ENCODE results near the gene ZNF367.
"Not testable (repeated sequence)": the region's sequence is repeated elsewhere in the genome, so short reads cannot be mapped to it uniquely, and the experiment has no call there.

The ZNF367 gene

DNA sequence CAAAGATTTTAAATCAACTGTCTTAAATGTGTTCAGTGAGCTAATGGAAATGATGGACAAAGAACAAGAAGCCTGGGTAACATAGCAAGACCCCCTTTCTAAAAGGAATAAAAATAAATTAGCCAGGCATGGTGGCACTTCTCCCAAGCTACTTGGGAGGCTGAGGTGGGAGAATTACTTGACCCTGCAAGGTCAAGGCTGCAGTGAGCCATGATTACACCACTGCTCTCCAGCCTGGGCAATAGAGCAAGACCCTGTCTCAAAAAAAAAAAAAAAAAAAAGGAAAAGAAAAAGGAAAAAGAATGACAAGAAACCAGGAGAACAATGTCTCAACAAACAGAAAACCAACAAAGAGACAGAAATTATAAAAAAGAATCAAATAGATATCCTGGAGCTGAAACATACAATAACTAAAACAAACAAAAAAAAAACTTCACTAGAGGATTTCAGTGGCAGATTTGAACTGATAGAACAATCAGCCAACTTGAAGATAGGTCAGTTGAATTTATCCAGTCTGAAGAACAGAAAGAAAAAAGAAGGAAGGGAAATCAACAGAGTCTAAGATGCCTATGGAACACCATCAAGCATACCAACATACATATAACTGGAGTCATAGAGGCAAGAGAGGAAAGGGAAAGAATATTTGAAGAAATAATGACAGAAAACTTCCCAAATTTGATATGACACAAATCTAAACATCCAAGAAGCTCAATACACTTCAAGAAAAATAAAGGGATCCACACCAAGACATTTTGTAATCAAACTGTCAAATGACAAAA is 17.8 kb downstream of the ZNF367 start:
- DNase-seq (ENCODE audit: low read depth in 2 of 2) = no peak

DNA sequence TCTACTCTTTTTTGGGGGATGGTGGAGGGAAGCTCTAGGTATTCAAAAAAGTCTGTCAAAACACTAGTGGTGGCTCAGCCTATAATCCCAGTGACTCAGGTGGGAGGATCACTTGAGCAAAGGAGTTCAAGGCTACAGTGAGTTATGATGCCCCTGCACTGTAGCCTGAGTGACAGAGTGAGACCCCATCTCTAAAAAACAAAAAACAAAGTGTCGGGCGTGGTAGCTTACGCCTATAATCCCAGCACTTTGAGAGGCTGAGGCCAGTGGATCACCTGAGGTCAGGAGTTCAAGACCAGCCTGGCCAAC is 18.9 kb downstream of the ZNF367 start:
- DNase-seq (ENCODE audit: low read depth in 2 of 2) = no peak

DNA sequence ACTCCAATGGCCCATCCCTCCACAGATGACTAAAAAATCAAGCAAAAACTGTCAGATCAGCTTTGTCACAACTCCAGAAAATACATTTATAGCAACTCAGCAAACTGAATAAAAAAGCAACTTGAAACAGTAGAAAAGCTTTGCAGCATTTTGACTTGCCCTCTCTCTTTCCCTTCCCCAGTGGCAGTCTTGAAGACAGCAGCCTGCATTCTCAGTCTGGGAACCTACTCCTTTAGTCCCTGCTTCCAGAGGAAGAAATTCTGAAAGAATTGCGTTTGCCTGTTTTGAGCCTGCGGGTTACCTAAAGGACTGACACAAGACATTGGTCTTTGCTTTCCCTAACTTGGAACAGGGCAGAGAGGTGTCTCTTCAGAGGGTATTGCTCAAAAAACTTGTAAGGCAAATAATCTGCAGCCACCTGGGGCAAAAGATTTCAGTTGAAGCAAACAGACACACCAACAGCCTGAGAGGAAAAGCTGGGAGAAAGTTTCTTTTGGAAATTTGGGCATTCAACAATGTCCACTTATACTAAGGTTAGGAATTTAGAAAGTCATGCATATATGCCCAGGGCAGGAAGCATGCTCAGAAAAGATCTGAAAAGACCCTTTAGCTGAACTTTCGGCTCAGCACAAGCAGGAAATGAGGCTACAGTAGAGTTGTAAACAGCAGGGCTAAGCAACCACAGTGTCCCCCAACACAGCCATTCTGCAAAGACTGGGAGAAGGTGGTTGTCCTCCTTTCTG is 19.4 kb downstream of the ZNF367 start:
- no peak for DNase-seq (ENCODE audit: low read depth in 2 of 2)

DNA sequence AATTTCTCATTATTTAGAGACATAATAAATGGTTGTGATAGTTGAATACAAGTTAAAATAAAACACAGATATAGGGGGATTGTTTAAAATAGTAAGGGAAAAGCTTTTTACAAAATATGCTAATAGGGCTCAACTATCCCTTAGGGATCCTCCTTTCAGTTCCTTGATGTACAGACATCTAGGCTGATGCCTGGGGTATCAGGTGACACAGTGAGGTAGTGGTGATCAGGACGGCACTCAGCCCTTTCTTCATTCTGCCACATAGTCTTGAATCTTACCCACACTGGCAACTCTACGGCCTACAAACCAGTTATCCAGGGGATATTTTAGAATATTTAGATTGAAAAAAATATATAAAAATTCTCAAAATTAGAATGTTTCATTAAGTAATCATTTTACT is 22.2 kb downstream of the ZNF367 start:
- no peak for DNase-seq (ENCODE audit: low read depth in 2 of 2)

DNA sequence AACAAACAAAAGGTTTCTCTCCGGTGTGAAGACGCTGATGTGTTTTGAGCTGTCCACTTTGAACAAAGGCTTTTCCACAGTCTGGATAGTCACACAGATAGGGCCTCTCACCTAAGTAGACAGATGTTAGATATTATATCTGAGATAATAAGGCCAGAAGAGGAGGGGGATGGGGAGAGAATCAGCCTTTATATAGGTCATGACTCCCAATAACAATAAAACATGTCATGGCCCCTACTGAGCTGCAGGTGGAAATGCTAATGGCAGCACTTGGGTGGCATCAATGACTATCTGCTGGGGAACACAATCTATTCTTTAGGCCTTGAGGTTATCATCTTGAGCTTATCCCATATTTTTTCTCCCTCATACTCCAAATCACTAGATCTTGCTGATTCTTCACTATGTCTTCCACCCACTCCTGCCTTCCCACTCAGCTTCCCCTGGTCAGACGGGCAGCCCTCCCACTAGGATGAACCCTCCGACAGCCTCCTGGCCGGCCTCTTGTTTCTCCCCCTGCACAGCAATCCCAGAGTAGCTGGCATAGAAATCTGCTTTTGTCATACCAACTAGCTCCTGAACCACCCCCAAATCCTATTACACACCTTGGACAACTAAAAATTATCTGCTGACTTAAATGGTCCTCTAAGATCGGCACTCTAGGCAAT is 23.2 kb downstream of the ZNF367 start:
- DNase-seq (ENCODE audit: low read depth in 2 of 2) = no peak

GRCh38 chr9:96392263-96392662 is 25.9 kb downstream of the ZNF367 start:
- DNase-seq (ENCODE audit: low read depth in 2 of 2) = no peak

GRCh38 chr9:96391021-96391765 is 27.0 kb downstream of the ZNF367 start:
- DNase-seq (ENCODE audit: low read depth in 2 of 2) = no peak

DNA sequence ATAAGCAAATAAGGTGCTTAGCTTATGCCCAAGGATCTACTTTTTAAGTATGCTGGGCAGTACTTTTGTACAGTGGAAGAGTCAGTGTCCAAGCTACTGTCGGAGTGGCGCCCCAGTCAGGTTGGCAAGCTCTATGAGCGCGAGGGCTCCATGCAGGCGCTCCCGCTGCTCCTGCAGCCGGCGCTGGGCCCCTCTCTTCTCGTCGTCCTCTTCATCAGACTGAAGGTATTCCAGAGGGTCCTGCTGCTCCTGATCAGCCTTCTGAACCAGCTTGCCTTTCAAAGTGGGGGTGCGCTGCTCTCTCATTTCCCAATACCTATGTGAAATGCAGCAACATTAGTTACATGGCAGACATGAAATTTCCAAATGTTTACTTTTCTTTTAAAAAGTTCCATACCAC is 30.0 kb downstream of the ZNF367 start:
- no peak for DNase-seq (ENCODE audit: low read depth in 2 of 2)

GRCh38 chr9:96386157-96386556 is 32.0 kb downstream of the ZNF367 start:
- DNase-seq (ENCODE audit: low read depth in 2 of 2) = no peak

DNA sequence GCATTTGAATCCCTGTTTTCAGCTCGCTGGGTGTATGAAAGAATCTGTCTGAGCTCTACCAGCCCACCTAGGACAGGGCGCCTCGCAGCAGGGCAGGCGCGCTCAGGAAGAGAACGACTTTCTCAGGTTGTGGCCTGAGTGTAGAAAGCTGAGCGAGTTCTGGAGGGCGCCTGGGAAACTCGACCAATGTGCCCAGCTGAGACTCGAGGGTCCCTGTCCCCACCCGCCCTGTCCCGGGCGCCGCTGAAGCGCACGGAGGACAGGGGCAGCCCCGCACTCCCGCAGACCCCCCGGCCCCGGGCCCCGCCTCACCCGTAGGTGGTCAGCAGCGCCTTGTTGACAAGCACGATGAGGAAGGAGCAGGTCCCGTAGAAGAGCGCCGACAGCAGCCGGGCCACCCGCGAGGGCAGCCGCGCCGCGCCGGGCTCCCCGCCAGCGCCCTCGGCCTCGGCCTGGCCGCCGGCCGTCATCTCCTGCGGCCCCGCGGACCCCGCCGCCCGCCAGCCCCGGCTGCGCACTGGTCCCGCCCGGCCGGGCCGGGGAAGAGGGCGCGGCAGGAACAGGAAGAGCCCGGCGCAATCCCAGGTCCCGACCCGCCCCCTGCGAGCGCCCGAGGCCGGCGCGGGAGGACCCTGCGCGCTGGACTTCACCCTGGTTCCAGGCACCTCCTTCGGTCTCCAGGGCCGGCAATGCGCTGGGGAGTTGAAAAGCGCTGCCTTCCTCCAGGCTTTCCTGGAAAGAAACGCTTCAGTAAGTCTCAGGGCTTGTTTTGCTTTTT is 34.8 kb downstream of the ZNF367 start, which contains the start of gene SLC35D2:
SLC35D2 (minus strand) TSS at position 547 of the 778 bp plus-strand sequence; CDS start at position 470, 77 bp downstream.
- DNase-seq (ENCODE audit: low read depth in 2 of 2) = no peak

GRCh38 chr9:96382839-96383164 is 35.4 kb downstream of the ZNF367 start:
- DNase-seq (ENCODE audit: low read depth in 2 of 2) = no peak

- DNase-seq (ENCODE audit: low read depth in 2 of 2) = no peak
Observed at GRCh38 chr9:96382175-96382574, 36.0 kb downstream of the ZNF367 start.

GRCh38 chr9:96381696-96382095 is 36.5 kb downstream of the ZNF367 start:
- no peak for DNase-seq (ENCODE audit: low read depth in 2 of 2)

GRCh38 chr9:96381125-96381524 is 37.0 kb downstream of the ZNF367 start:
- DNase-seq (ENCODE audit: low read depth in 2 of 2) = no peak

DNA sequence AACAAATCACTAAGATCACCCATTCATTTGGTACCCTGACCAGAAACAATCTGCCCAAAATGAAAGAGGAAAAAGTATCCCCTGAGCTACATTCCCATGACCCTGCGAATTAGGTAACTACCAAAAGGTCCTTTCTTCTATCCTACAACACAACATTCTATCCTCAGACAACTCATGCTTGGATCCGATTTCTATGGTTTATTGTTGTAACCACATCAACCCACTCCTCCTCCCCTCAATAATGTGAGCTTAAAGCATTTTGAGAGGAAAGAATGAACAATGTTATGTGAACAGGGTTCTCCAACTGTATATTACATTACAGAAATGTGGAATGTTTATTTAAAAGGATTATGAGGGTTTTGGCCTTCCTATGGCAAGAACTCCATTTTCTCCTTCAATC is 38.7 kb downstream of the ZNF367 start:
- DNase-seq (ENCODE audit: low read depth in 2 of 2) = no peak

DNA sequence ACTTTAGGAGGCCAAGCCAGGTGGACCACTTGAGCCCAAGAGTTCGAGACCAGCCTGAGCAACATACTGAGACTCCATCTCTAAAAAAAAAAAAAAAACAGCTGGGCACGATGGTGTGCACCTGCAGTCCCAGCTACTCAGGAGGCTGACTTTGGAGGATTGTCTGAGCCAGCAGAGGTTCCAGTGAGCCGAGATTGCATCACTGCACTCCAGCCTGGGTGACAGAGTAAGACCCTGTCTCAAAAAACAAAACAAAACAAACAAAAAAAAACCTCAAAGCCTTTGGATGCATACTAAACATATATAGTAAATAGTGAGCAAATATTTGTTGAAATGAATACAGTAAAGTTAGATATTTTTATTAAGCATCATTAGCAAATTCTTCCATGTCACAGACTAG is 40.0 kb downstream of the ZNF367 start:
- no peak for DNase-seq (ENCODE audit: low read depth in 2 of 2)

DNA sequence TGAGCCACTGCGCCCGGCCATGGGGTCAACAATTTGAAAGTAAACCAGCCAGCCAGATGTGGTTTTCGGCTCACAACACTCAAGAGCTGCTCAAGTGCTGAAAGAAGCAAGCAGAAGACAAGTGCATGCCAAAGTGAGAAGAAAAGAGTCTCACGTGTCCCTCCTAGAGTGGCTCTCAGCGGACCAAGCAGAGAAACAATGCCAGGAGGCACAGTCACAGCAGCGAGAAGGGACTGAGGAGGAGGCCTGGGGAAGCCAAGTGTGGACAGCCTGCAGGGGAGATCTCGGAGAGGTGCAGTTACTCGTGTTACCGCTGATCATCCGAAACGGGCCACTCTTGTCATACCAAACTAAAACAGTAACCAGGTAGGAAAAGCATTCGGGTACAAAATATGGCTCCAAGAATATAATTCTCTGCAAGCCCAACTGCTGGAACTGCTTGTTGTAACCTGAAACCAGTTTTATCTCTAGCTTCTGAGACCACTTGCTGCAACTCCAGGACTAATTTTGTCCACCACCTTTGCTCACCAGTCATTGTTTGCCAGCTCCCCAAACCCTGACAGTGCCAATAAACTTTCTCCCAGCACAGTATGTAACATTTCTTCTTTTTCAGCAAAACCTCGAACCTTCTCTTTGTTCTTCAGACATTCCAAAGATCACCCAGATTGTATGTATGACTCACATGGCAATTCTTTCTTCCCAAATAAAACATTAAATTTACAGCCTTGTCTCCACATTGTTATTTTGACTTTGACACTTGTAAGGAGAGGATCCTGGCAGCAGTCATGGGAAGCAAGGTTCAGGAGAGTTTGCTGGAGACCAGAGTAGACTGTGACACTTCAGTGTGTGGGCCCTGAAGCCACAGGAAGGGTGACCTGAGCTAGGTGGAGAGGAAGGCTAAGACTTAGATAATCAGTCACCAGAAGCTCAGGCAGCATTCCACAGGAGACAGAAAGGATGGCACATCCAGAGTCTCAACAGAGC is 41.0 kb downstream of the ZNF367 start:
- DNase-seq (ENCODE audit: low read depth in 2 of 2) = peak; percentile 11 to 23

DNA sequence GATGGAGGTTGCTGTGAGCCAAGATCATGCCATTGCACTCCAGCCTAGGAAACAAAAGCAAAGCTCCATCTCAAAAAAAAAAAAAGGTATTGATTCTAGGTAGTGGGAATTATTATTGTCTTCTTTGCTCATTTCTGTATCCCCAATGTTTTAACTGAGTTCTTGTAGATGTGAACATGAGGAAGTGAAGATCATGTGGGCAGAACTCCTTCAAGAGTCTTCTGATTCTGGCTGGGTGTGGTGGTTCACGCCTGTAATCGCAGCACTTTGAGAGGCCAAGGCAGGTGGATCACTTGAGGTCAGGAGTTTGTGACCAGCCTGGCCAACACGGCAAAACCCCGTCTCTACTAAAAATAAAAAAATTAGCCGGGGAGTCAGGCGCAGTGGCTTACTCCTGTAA is 42.7 kb downstream of the ZNF367 start:
- DNase-seq (ENCODE audit: low read depth in 2 of 2) = not testable (repeated sequence)

DNA sequence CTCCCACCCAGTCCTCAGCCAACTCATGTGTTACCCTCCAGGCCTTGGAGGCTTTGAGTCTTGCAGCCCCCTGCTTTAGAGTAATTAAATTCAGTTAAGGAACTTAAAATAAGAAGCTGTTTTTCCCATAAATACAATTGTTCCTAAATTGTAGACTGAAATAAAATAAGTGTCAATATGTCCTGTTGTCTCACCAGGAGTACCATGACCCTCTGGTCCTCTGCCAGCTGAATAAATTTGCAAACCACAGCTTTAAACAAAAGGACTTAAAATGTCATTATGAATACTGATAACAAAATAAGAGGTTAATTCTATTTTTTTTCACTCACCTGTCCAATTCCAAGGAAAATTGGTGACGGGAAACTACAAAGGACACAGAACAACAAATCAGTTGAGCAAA is 50.2 kb downstream of the ZNF367 start:
- no peak for DNase-seq (ENCODE audit: low read depth in 2 of 2)

Data from fibroblast of skin of left biceps (primary cell).